Dermis blood vessel endothelial cell (primary cell): ENCODE results near the gene PHOSPHO1. TPM values are rescaled to one million over a fixed set of nuclear protein-coding genes. Genes with fewer than 3 reads are reported as not detected.
"Not testable (repeated sequence)": the region's sequence is repeated elsewhere in the genome, so short reads cannot be mapped to it uniquely, and the experiment has no call there.

Experiments
- DNase-seq: peaks from one replicate; pipeline ENCODE4 v3.0.0; 2010
- total RNA-seq: library from RNA; depleted of rRNA; stranded (reverse); fragments of >200 nt; gene quantifications from 2 replicates; pipeline ENCODE4 v1.2.3, GENCODE V29; 2014

PHOSPHO1 gene
- total RNA-seq, 1 donor from 2014 or later, result not detected

GRCh38 chr17:49191409-49191916 is 39.1 kb downstream of the PHOSPHO1 start:
- DNase-seq, result no peak

- DNase-seq, result no peak
These were observed 39.7 kb downstream of the PHOSPHO1 start for GRCh38 chr17:49190932-49191331.

DNA sequence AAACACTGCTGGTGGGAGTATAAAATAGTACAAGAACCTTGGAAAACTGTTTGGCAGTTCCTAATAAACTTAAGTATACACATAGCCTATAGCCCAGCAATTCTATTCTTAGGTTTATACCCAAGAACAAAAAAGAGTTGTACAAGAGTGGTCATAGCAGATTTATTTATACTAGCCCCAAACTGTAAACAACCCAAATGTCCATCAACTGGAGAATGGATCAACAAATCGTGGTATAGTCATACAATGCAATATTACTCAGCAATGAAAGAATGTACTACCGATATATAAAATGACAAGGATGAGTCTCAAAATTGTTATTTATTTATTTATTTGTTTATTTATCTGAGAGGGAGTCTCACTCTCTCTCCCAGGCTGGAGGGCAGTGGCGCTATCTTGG is 43.3 kb downstream of the PHOSPHO1 start:
- no peak for DNase-seq

DNA sequence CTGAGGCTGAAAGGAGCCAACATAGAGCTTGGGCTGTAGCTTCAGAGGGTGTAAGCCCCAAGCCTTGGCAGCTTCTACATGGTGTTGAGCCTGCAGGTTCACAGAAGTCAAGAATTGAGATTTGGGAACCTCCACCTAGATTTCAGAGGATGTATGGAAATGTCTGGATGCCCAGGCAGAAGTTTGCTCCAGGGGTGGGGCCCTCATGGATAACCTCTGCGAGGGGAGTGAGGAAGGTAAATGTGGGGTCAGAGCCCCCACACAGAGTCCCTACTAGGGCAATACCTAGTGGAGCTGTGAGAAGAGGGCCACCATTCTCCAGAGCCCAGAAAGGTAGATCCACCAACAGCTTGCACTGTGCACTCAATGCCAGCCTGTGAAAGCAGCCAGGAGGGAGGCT is 45.2 kb downstream of the PHOSPHO1 start:
- not testable (repeated sequence) for DNase-seq

GRCh38 chr17:49184522-49184921 is 46.1 kb downstream of the PHOSPHO1 start:
- not testable (repeated sequence) for DNase-seq

DNA sequence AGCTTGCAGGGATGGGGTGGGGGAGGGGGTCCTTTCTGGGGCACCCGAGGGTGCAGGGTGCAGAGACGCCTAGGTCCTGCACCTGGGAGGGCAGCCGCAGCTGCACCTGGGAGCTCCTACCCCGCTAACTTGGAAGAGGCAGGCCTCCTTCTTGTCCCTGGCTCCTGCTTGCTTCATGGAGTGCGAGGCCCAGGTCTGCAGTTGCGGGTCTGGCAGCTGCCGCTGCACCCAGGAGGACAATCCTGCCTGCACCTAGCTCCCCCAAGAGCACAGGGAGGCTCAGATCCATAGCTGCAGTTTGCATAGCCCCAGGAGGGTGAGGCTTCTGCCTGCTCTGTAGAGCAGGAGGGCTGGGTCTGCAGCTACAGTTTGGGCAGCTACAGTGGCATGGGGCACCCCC is 46.8 kb downstream of the PHOSPHO1 start:
- no peak for DNase-seq

GRCh38 chr17:49183341-49183740 is 47.2 kb downstream of the PHOSPHO1 start:
- no peak for DNase-seq

DNA sequence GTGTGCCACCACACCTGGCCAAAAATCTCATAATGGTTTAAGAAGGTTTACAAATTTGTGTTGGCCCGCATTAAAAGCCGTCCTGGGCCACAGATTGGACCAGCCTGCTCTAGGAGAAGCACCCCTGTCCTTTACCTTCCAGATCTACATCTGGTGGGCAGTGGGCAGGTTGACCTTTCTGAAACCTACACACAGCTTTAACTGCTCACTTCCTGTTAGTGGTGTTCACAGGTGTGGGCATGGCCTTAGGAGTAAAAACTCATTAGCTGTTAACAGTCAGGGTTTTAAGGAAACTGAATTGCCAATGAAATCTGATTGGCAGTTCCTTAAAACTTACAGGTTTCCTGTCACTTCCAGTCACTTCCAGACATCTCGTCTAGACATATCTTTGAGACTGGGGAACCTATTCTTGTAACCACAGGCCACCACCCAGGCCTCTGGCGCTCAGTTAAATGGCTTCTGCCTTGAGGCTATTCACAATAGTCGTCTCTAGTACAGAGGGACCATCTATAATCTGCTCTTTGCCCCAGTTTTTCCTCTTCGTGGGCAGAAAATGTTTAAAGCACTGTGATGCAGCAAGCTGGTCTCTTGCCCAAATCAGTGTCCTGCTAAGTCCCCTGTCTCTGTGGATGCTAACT is 49.5 kb downstream of the PHOSPHO1 start:
- DNase-seq, result no peak

GRCh38 chr17:49180303-49180702 is 50.3 kb downstream of the PHOSPHO1 start:
- DNase-seq, result peak; percentile 78

DNA sequence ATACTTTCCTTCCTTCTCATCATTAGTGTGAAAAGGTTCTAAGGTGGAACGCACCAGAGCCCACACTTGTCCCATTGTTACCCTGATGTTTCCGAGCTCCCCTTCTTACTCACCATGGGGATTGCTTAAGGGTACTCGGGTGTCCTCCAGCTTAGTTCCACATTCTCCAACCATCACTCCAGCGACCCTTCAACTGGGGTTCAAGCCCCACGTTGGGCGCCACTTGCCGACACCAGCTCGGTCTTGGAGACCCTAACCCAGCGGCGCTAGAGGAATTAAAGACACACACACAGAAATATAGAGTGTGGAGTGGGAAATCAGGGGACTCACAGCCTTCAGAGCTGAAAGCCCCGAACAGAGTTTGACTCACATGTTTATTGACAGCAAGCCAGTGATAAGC is 54.6 kb downstream of the PHOSPHO1 start:
- not testable (repeated sequence) for DNase-seq

Other genes with a start within 250 kb of the PHOSPHO1 start
- 0.51 and 0.85 TPM in 2 replicates for gene IGF2BP1, start 233.4 kb downstream of the PHOSPHO1 start, total RNA-seq
- gene B4GALNT2, start 98.0 kb downstream of the PHOSPHO1 start, total RNA-seq, result under 0.01 TPM in 2 replicates
- 1.4 and 2.9 TPM in 2 replicates for gene GNGT2, start 20.2 kb downstream of the PHOSPHO1 start, total RNA-seq
- 12.9 and 21.7 TPM in 2 replicates for gene ABI3, start 20.1 kb downstream of the PHOSPHO1 start, total RNA-seq
- gene ZNF652, start 131.5 kb upstream of the PHOSPHO1 start, total RNA-seq, result 11.4 and 15.9 TPM in 2 replicates
- 171 and 197 TPM in 2 replicates for gene PHB1, start 184.1 kb upstream of the PHOSPHO1 start, total RNA-seq